CD4-positive, CD25-positive, alpha-beta regulatory T cell (primary cell): ENCODE data around the gene WNK3. TPM values are rescaled to one million over a fixed set of nuclear protein-coding genes. Genes with fewer than 3 reads are reported as not detected.
"Not testable (repeated sequence)": the region's sequence is repeated elsewhere in the genome, so short reads cannot be mapped to it uniquely, and the experiment has no call there.

Source experiments
- ATAC-seq, 2 donors: fragments of 150-1000 bp; cut with Tn5 transposase; one replicate each; pipeline ENCODE4 v1.10.0; 2021; ENCODE audit warnings: low read depth in 2 of 2, moderate number of reproducible peaks in 2 of 2, moderate library complexity in 1 of 2
- DNase-seq, 3 donors: peaks; one replicate each; pipeline versions ENCODE4 v3.0.0 to v3.0.0-alpha.2; 2012 to 2022; ENCODE audit warnings: mixed read lengths in 1 of 3
- H3K27ac ChIP-seq: one replicate; pipeline ENCODE4 v1.7.0; 2013; ENCODE audit warnings: mild to moderate bottlenecking, low read length; ENCODE audit not compliant: insufficient read depth, poor library complexity, severe bottlenecking
- H3K27me3 ChIP-seq: one replicate; pipeline ENCODE4 v1.7.0; 2013; ENCODE audit warnings: low read length; ENCODE audit not compliant: control insufficient read depth, insufficient read depth
- H3K36me3 ChIP-seq: one replicate; pipeline ENCODE4 v1.7.0; 2013; ENCODE audit warnings: mild to moderate bottlenecking, low read length, moderate library complexity; ENCODE audit not compliant: control insufficient read depth, insufficient read depth
- H3K4me1 ChIP-seq: 2 replicates; pipeline ENCODE4 v1.7.0; 2013; ENCODE audit warnings: mild to moderate bottlenecking, low read length; ENCODE audit not compliant: insufficient read depth, control insufficient read depth, poor library complexity, severe bottlenecking
- H3K4me3 ChIP-seq: one replicate; pipeline ENCODE4 v1.7.0; 2013; ENCODE audit warnings: low read depth, mild to moderate bottlenecking, low read length, moderate library complexity
- H3K9me3 ChIP-seq, 2 experiments: 1 replicate in 1 of 2; 2 replicates in 1 of 2; pipeline ENCODE4 v1.7.0; 2013; ENCODE audit warnings: low read length in 2 of 2, mild to moderate bottlenecking in 1 of 2, moderate library complexity in 1 of 2; ENCODE audit not compliant: control insufficient read depth in 2 of 2
- H3K27ac Mint-ChIP-seq, 3 donors: one replicate each; pipeline ENCODE4 v1.8.0; 2020 to 2022; ENCODE audit warnings: mild to moderate bottlenecking in 3 of 3, mixed read lengths in 3 of 3, moderate library complexity in 2 of 3
- H3K27me3 Mint-ChIP-seq: one replicate; pipeline ENCODE4 v1.8.0; 2022; ENCODE audit warnings: mild to moderate bottlenecking, mixed read lengths
- H3K36me3 Mint-ChIP-seq: one replicate; pipeline ENCODE4 v1.8.0; 2020; ENCODE audit warnings: mixed read lengths
- H3K4me1 Mint-ChIP-seq, 4 donors: one replicate each; pipeline ENCODE4 v1.8.0; 2020 to 2022; ENCODE audit warnings: mixed read lengths in 4 of 4, mild to moderate bottlenecking in 1 of 4
- H3K4me3 Mint-ChIP-seq, 4 donors: one replicate each; pipeline ENCODE4 v1.8.0; 2020 to 2022; ENCODE audit warnings: mild to moderate bottlenecking in 4 of 4, mixed read lengths in 4 of 4, moderate library complexity in 3 of 4
- H3K9me3 Mint-ChIP-seq, 7 donors: one replicate each; pipeline ENCODE4 v1.8.0; 2020 to 2022; ENCODE audit warnings: mixed read lengths in 7 of 7, mild to moderate bottlenecking in 3 of 7, moderate library complexity in 2 of 7
- polyA plus RNA-seq, 4 donors: library from polyadenylated mRNA; unstranded; fragments of 300-500 nt; fragmentation: Illumina TruSeq; gene quantifications; one replicate each; pipeline ENCODE4 v1.2.3, GENCODE V29; 2021
- total RNA-seq: library from RNA; stranded (reverse); gene quantifications from one replicate; pipeline ENCODE4 v1.2.3, GENCODE V29; 2022

The WNK3 gene
- total and polyA plus RNA-seq, 5 donors from 2014 or later: 0.06 TPM; not detected in 4

DNA sequence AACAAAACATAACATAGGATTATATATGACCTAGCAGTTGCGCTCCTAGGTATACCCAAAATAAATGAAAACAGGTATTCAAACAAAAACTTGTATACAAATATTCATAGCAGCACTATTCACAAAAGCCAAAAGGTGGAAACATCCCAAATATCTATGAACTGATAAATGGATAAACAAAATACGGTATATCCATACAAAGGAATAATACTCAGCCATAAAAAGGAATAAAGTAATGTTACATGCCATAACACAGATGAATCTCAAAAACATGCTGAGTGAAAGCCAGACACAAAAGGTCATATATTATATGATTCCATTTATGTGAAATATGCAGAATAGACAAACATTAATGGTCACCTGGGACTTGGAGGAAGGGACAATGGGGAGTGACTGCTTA, 5.2 kb downstream of the WNK3 start:
- peaks cover 0 to 2% of the 10 kb centered on the region in 2 experiments for H3K9me3 ChIP-seq
- Mint-ChIP-seq H3K4me1 (peaks cover 0 to 12% (median 7%) of the 10 kb centered on the region in 4 donors), H3K9me3 (peaks cover 0 to 3% (median 2%) of the 10 kb centered on the region in 7 donors), H3K27me3 (peaks cover 28% of the 10 kb centered on the region), H3K36me3 (no peaks in the 10 kb centered on the region), H3K4me3 (no peak overlapping the region), H3K27ac (peak overlapping the region in 1 of 3 donors; percentile 12)
- no peaks in the 10 kb centered on the region for H3K36me3 ChIP-seq
- DNase-seq (no peak), ATAC-seq (no peak)
- H3K27me3 ChIP-seq: no peaks in the 10 kb centered on the region
- H3K27ac ChIP-seq: no peak overlapping the region
- H3K4me3 ChIP-seq: no peak overlapping the region
- H3K4me1 ChIP-seq: peaks cover 4% of the 10 kb centered on the region

DNA sequence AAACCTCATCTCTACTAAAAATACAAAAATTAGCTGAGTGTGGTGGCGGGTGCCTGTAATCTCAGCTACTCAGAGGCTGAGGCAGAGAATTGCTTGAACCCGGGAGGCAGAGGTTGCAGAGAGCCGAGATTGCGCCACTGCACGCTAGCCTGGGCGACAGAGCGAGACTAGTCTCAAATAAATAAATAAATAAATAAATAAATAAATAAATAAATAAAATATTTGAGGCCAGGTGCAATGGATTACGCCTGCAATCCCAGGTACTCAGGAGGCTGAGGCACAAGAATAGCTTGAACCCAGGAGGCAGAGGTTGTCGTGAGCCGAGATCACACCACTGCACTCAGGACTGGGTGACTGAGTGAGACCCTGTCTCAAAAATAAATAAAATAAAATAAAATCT, 20.5 kb downstream of the WNK3 start:
- not testable (repeated sequence) for H3K27me3 ChIP-seq, H3K4me3 ChIP-seq, H3K4me3 Mint-ChIP-seq, ATAC-seq, H3K9me3 ChIP-seq, H3K4me1 ChIP-seq, H3K36me3 ChIP-seq, DNase-seq, H3K27ac Mint-ChIP-seq, H3K9me3 Mint-ChIP-seq, H3K36me3 Mint-ChIP-seq, H3K27ac ChIP-seq, H3K4me1 Mint-ChIP-seq, H3K27me3 Mint-ChIP-seq

DNA sequence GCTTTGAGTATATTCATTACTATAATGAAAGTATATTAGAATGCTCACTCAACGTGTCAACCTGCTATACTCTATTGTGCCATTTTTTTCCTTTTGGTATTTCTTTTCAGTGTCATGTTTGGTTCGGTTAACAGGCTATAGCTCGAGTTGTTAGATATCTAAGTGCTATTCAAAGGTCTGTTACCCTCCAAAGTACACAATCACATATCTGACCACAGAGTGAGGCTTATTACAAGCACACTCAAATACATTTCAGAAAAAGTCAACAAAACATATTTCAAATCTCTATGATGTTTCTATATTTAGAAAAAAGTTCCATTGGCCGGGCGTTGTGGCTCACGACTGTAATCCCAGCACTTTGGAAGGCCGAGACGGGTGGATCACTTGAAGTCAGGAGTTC, 32.8 kb downstream of the WNK3 start:
- Histone ChIP-seq H3K27ac (no peak overlapping the region), H3K4me1 (no peaks in the 10 kb centered on the region), H3K27me3 (peaks cover 3% of the 10 kb centered on the region), H3K9me3 (no peaks in the 10 kb centered on the region), H3K4me3 (no peak overlapping the region), H3K36me3 (no peaks in the 10 kb centered on the region)
- Mint-ChIP-seq H3K9me3 (no peaks in the 10 kb centered on the region), H3K27ac (no peak overlapping the region), H3K36me3 (no peaks in the 10 kb centered on the region), H3K27me3 (peaks cover 6% of the 10 kb centered on the region), H3K4me1 (no peaks in the 10 kb centered on the region), H3K4me3 (no peak overlapping the region)
- DNase-seq (no peak), ATAC-seq (no peak)

DNA sequence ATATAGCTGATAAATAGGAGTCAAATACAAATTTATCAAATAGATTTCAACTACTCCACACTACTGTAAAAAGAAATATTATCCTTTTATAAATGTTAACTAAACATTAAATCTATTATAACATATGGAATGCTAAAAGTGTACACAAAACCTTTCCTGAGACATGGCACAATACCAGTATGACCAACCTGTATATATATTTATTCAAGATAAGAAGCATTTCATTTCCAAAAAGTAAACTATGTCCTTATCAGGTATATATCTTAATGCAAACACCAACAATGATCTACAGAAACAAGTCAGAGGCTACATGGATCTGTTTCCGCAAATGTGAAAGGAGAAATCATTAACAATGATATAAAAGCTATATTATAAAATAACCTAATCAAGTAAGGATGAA, 37.8 kb downstream of the WNK3 start:
- Histone ChIP-seq H3K36me3 (no peaks in the 10 kb centered on the region), H3K9me3 (no peaks in the 10 kb centered on the region), H3K27me3 (peaks cover 3% of the 10 kb centered on the region), H3K27ac (no peak overlapping the region), H3K4me1 (no peaks in the 10 kb centered on the region), H3K4me3 (no peak overlapping the region)
- Mint-ChIP-seq H3K36me3 (no peaks in the 10 kb centered on the region), H3K9me3 (peaks cover 0 to 3% (median 0%) of the 10 kb centered on the region in 7 donors), H3K27me3 (no peaks in the 10 kb centered on the region), H3K27ac (no peak overlapping the region), H3K4me3 (no peak overlapping the region), H3K4me1 (no peaks in the 10 kb centered on the region)
- DNase-seq: no peak
- no peak for ATAC-seq

DNA sequence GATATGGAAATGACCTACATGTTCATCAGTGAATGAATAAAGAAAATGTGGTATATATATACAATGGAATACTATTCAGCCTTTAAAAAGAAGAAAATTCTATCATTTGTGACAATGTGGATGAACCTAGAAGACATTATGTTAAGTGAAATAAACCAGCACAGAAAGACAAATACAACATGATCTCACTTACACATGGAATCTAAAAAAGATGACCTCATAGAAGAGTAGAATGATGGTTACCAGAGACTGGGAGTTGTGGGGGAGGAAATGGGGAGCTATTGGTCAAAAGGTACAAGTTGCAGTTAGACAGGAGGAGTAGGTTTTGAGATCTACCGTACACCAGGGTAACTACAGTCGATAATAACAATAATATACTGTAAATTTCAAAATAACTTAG, 51.5 kb downstream of the WNK3 start:
- DNase-seq: no peak
- no peaks in the 10 kb centered on the region for H3K4me1 Mint-ChIP-seq
- no peak overlapping the region for H3K4me3 Mint-ChIP-seq
- no peak overlapping the region for H3K27ac ChIP-seq
- no peak overlapping the region for H3K27ac Mint-ChIP-seq
- H3K9me3 ChIP-seq: no peaks in the 10 kb centered on the region
- ATAC-seq: no peak
- H3K4me3 ChIP-seq: no peak overlapping the region
- H3K36me3 Mint-ChIP-seq: no peaks in the 10 kb centered on the region
- peaks cover 0 to 1% (median 0%) of the 10 kb centered on the region in 7 donors for H3K9me3 Mint-ChIP-seq
- H3K4me1 ChIP-seq: no peaks in the 10 kb centered on the region
- H3K27me3 Mint-ChIP-seq: no peaks in the 10 kb centered on the region
- no peaks in the 10 kb centered on the region for H3K36me3 ChIP-seq
- no peaks in the 10 kb centered on the region for H3K27me3 ChIP-seq

DNA sequence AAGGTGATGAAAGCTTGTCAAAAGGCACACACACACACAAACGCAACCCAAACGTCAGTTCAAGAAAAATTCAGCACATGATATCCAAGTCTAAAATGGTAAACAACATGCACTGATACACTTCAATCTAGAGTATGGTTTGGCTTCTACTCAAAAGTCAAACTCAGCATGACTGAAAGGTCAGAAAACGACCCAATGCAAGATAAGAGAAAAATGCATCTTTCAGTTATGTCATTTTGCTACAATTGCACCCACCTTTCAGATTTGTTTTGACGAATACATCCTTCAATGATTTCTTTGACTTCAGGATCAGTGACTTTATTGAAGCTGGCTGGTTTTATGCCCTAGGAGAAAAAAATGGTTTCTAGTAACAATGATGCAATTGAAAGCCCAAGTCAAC, 56.3 kb downstream of the WNK3 start:
- Histone ChIP-seq H3K27me3 (no peaks in the 10 kb centered on the region), H3K4me3 (no peak overlapping the region), H3K27ac (no peak overlapping the region), H3K4me1 (no peaks in the 10 kb centered on the region), H3K36me3 (no peaks in the 10 kb centered on the region), H3K9me3 (no peaks in the 10 kb centered on the region)
- Mint-ChIP-seq H3K27ac (no peak overlapping the region), H3K27me3 (peaks cover 6% of the 10 kb centered on the region), H3K4me1 (no peaks in the 10 kb centered on the region), H3K36me3 (no peaks in the 10 kb centered on the region), H3K9me3 (peaks cover 0 to 1% (median 0%) of the 10 kb centered on the region in 7 donors), H3K4me3 (no peak overlapping the region)
- ATAC-seq (no peak), DNase-seq (no peak)

DNA sequence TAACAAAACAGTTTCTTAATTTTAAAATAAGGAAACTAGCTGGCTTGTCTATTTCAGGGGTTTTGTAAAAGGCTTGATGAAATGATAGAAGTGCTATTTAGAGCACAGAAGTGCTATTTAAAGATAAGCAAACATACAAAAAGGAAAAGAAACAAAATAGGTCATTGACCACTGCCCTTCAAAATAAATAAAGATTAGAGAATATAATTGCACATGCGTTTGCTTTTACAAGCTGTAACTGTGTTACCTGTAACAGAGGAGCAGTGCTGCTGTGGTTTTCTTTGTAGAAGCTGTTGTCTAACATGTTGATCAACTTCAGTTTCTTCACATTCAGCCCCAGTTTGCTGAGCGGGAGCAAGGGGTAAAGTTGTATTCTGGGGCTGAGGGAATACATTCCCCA, 63.5 kb downstream of the WNK3 start:
- Histone ChIP-seq H3K27me3 (no peaks in the 10 kb centered on the region), H3K4me1 (no peaks in the 10 kb centered on the region), H3K4me3 (no peak overlapping the region), H3K36me3 (no peaks in the 10 kb centered on the region), H3K27ac (no peak overlapping the region), H3K9me3 (no peaks in the 10 kb centered on the region)
- Mint-ChIP-seq H3K36me3 (no peaks in the 10 kb centered on the region), H3K4me3 (no peak overlapping the region), H3K9me3 (no peaks in the 10 kb centered on the region), H3K27me3 (peaks cover 13% of the 10 kb centered on the region), H3K4me1 (no peaks in the 10 kb centered on the region), H3K27ac (no peak overlapping the region)
- ATAC-seq (no peak), DNase-seq (no peak)

DNA sequence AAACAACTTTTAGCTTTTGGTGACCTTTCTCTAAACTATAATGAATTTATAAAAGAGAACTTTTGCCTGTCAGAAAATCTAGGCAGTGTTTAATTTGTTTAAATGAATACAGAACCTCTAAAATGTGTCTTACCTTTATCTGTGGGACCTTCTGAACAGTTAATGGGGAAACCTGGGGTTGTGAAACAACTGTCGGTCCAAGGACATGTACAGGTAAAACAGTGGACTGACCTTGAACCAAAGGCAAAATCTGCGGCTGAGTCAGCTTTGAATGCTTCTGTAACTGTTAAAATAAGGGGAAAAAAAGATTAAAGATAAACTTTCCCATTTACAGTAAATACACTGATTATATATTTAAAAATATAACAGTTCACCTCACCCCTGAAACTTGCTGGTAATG, 65.1 kb downstream of the WNK3 start:
- Mint-ChIP-seq H3K4me3 (no peak overlapping the region), H3K27ac (no peak overlapping the region), H3K27me3 (peaks cover 21% of the 10 kb centered on the region), H3K36me3 (no peaks in the 10 kb centered on the region), H3K9me3 (no peaks in the 10 kb centered on the region), H3K4me1 (no peaks in the 10 kb centered on the region)
- Histone ChIP-seq H3K4me3 (no peak overlapping the region), H3K36me3 (no peaks in the 10 kb centered on the region), H3K4me1 (no peaks in the 10 kb centered on the region), H3K9me3 (no peaks in the 10 kb centered on the region), H3K27me3 (no peaks in the 10 kb centered on the region), H3K27ac (no peak overlapping the region)
- DNase-seq (no peak), ATAC-seq (no peak)
